Adrenal gland (tissue), 5 donors: ENCODE data around the gene SEMA3A.

Experiments
- POLR2A ChIP-seq, 2 donors: fragments of 450-650 bp; IDR thresholded peaks; one replicate each; pipeline ENCODE4 v1.6.1; 2017; ENCODE audit warnings: antibody characterized with exemption in 2 of 2, mild to moderate bottlenecking in 2 of 2, moderate library complexity in 1 of 2
- TF ChIP-seq, protein P1 (sequence below), 6 experiments: fragments of 450-650 bp in 4 of 6; fragments of 200-600 bp in 2 of 6; sonication (generic) in 1 of 6; IDR thresholded peaks; 1 replicate in 5 of 6; 2 replicates in 1 of 6; pipeline versions ENCODE4 v1.5.1 to v1.8.0; 2016 to 2021; ENCODE audit warnings: antibody characterized with exemption in 6 of 6, mild to moderate bottlenecking in 2 of 6, moderate library complexity in 1 of 6
- donor health status: DM: no; HTN: no; CAD: no.

DNA sequence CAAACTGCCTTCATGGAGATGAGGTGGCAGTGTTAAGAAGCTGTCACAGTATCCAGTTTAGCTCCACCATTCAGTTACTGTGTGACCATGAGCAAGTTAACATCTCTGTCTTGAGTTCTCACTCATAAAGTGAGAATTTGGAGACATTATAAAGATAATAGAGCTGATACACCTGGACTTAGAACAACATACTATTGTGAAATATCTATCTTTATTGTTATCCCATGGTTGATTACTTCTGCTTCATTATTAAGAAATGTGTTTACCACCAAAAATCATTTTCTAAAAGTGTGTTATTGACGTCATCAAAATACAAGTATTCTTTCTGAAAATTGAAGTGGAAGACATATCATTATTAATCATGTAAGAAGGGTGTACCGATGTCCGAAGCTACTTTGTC is 166.9 kb downstream of the SEMA3A start:
- TF ChIP-seq, protein P1, sequence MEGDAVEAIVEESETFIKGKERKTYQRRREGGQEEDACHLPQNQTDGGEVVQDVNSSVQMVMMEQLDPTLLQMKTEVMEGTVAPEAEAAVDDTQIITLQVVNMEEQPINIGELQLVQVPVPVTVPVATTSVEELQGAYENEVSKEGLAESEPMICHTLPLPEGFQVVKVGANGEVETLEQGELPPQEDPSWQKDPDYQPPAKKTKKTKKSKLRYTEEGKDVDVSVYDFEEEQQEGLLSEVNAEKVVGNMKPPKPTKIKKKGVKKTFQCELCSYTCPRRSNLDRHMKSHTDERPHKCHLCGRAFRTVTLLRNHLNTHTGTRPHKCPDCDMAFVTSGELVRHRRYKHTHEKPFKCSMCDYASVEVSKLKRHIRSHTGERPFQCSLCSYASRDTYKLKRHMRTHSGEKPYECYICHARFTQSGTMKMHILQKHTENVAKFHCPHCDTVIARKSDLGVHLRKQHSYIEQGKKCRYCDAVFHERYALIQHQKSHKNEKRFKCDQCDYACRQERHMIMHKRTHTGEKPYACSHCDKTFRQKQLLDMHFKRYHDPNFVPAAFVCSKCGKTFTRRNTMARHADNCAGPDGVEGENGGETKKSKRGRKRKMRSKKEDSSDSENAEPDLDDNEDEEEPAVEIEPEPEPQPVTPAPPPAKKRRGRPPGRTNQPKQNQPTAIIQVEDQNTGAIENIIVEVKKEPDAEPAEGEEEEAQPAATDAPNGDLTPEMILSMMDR (IDR thresholded peaks at IDR 0.05), result no peak
- no peak for TF ChIP-seq POLR2A (IDR thresholded peaks at IDR 0.05)
